Astrocyte of the spinal cord (primary cell): Measurements from ENCODE around the gene TTC3.

ENCODE experiments used
- DNase-seq: peaks from one replicate; pipeline ENCODE4 v3.0.0; 2011; ENCODE audit warnings: low read depth, low spot score
- H3K4me3 ChIP-seq: 2 replicates; pipeline ENCODE4 v1.5.1; 2011; ENCODE audit warnings: low read depth, mild to moderate bottlenecking, low read length, moderate library complexity
- in situ Hi-C: cut with HindIII; loops from 2 replicates; pipeline ENCODE4 v1.10.0; 2017; ENCODE audit warnings: low sequenced_read_pairs
- TF ChIP-seq, protein P1 (sequence below): IDR thresholded peaks from 2 replicates; pipeline ENCODE4 v1.5.1; 2012; ENCODE audit warnings: low read depth, mild to moderate bottlenecking, low read length, inconsistent platforms

TTC3 gene

GRCh38 chr21:37036177-37036576 lies 36.9 kb upstream of the TTC3 start:
- in situ Hi-C loops: no loop called here
- no peak overlapping the region for H3K4me3 ChIP-seq
- no peak for DNase-seq
- TF ChIP-seq, protein P1, sequence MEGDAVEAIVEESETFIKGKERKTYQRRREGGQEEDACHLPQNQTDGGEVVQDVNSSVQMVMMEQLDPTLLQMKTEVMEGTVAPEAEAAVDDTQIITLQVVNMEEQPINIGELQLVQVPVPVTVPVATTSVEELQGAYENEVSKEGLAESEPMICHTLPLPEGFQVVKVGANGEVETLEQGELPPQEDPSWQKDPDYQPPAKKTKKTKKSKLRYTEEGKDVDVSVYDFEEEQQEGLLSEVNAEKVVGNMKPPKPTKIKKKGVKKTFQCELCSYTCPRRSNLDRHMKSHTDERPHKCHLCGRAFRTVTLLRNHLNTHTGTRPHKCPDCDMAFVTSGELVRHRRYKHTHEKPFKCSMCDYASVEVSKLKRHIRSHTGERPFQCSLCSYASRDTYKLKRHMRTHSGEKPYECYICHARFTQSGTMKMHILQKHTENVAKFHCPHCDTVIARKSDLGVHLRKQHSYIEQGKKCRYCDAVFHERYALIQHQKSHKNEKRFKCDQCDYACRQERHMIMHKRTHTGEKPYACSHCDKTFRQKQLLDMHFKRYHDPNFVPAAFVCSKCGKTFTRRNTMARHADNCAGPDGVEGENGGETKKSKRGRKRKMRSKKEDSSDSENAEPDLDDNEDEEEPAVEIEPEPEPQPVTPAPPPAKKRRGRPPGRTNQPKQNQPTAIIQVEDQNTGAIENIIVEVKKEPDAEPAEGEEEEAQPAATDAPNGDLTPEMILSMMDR: no peak

GRCh38 chr21:37039411-37040075 lies 33.5 kb upstream of the TTC3 start:
- in situ Hi-C loops: no loop called here
- no peak overlapping the region for H3K4me3 ChIP-seq
- DNase-seq: no peak
- TF ChIP-seq, protein P1: no peak

GRCh38 chr21:37040212-37040611 lies 32.8 kb upstream of the TTC3 start:
- DNase-seq: no peak
- in situ Hi-C loops: no loop called here
- no peak overlapping the region for H3K4me3 ChIP-seq
- TF ChIP-seq, protein P1: no peak

- TF ChIP-seq, protein P1: no peak
- no peak overlapping the region for H3K4me3 ChIP-seq
- in situ Hi-C loops: no loop called here
- DNase-seq: no peak
Measured at GRCh38 chr21:37041706-37042271, 31.3 kb upstream of the TTC3 start.

DNA sequence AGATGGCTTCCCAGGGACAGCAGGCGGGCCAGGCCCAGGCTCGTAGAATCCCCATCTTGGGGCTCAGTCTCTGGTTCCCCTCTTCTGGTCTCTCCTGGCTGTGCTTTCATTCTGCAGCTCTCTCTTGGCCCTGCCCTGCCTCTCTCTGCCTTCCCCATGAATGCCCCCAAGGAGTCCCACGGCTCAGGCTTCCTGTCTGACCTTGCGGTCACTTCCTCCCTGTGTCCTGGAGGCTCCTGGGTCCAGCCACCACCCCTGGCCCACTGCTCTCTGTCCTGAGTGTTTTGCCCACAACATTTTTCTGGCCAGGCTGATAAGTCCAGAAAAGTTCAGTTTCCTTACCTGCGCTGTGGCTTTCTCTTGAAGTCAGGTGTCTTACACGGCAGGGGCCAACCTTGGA lies 29.2 kb upstream of the TTC3 start:
- in situ Hi-C loops: no loop called here
- TF ChIP-seq, protein P1: no peak
- no peak overlapping the region for H3K4me3 ChIP-seq
- DNase-seq: no peak

GRCh38 chr21:37044643-37045042 lies 28.4 kb upstream of the TTC3 start:
- no peak overlapping the region for H3K4me3 ChIP-seq
- no peak for DNase-seq
- TF ChIP-seq, protein P1: no peak
- in situ Hi-C loops: no loop called here

- H3K4me3 ChIP-seq: no peak overlapping the region
- TF ChIP-seq, protein P1: no peak
- in situ Hi-C loops: no loop called here
- no peak for DNase-seq
Measured at GRCh38 chr21:37045149-37045548, 27.9 kb upstream of the TTC3 start.
